HEK293 (cell line): Measurements from ENCODE around the gene MT1B.
A peak's percentile ranks its signal among the peaks of the same experiment; 100 is the strongest.

Experiments used
- CTCF ChIP-seq: fragments of 450-650 bp; formaldehyde crosslinking; IDR thresholded peaks from 2 replicates; pipeline ENCODE4 v1.5.1; 2016; ENCODE audit warnings: missing biosample characterization, missing genetic modification characterization
- ELK4 ChIP-seq: IDR thresholded peaks from 2 replicates; pipeline ENCODE4 v1.6.1; 2011; ENCODE audit warnings: mild to moderate bottlenecking, low read depth, low read length, borderline replicate concordance
- FEZF1 ChIP-seq: fragments of 450-650 bp; formaldehyde crosslinking; IDR thresholded peaks from 2 replicates; pipeline ENCODE4 v1.5.1; 2016; ENCODE audit warnings: missing biosample characterization, missing genetic modification characterization
- GLI4 ChIP-seq: fragments of 450-650 bp; formaldehyde crosslinking; IDR thresholded peaks from 2 replicates; pipeline ENCODE4 v1.5.1; 2016; ENCODE audit warnings: missing biosample characterization, missing genetic modification characterization
- HIC1 ChIP-seq: fragments of 450-650 bp; formaldehyde crosslinking; IDR thresholded peaks from 2 replicates; pipeline ENCODE4 v1.5.1; 2016; ENCODE audit warnings: missing biosample characterization, missing genetic modification characterization
- KLF7 ChIP-seq: fragments of 450-650 bp; formaldehyde crosslinking; IDR thresholded peaks from 2 replicates; pipeline ENCODE4 v1.5.1; 2016; ENCODE audit warnings: missing biosample characterization, missing genetic modification characterization, borderline replicate concordance
- KLF9 ChIP-seq: fragments of 450-650 bp; formaldehyde crosslinking; IDR thresholded peaks from 2 replicates; pipeline ENCODE4 v1.5.1; 2016; ENCODE audit warnings: missing biosample characterization, missing genetic modification characterization, low read depth
- REPIN1 ChIP-seq: fragments of 450-650 bp; formaldehyde crosslinking; IDR thresholded peaks from 2 replicates; pipeline ENCODE4 v1.5.1; 2017; ENCODE audit warnings: missing biosample characterization, missing genetic modification characterization, low read depth
- SCRT2 ChIP-seq: fragments of 450-650 bp; formaldehyde crosslinking; IDR thresholded peaks from 2 replicates; pipeline ENCODE4 v1.5.1; 2016; ENCODE audit warnings: missing biosample characterization, missing genetic modification characterization
- TCF7L2 ChIP-seq: IDR thresholded peaks from 2 replicates; pipeline ENCODE4 v1.6.1; 2011; ENCODE audit warnings: low read depth, mild to moderate bottlenecking, inconsistent platforms, low read length, moderate library complexity, borderline replicate concordance
- ZBTB20 ChIP-seq: fragments of 450-650 bp; formaldehyde crosslinking; IDR thresholded peaks from 2 replicates; pipeline ENCODE4 v1.5.1; 2016; ENCODE audit warnings: missing biosample characterization, missing genetic modification characterization
- ZBTB26 ChIP-seq: fragments of 450-650 bp; formaldehyde crosslinking; optimal IDR thresholded peaks from 2 replicates; pipeline ENCODE3; 2016; ENCODE audit warnings: missing biosample characterization, mild to moderate bottlenecking, missing genetic modification characterization
- ZNF23 ChIP-seq: fragments of 450-650 bp; formaldehyde crosslinking; IDR thresholded peaks from 2 replicates; pipeline ENCODE4 v1.5.1; 2016; ENCODE audit warnings: missing biosample characterization, missing genetic modification characterization, borderline replicate concordance
- ZNF24 ChIP-seq: fragments of 450-650 bp; formaldehyde crosslinking; IDR thresholded peaks from 2 replicates; pipeline ENCODE4 v1.5.1; 2016; ENCODE audit warnings: missing biosample characterization, missing genetic modification characterization
- ZNF362 ChIP-seq: fragments of 450-650 bp; formaldehyde crosslinking; IDR thresholded peaks from 2 replicates; pipeline ENCODE4 v1.5.1; 2016; ENCODE audit warnings: missing biosample characterization, missing genetic modification characterization
- ZNF366 ChIP-seq: fragments of 450-650 bp; formaldehyde crosslinking; conservative IDR thresholded peaks from 2 replicates; pipeline ENCODE4 v1.5.1; 2016; ENCODE audit warnings: missing biosample characterization, missing genetic modification characterization
- ZNF433 ChIP-seq: fragments of 450-650 bp; formaldehyde crosslinking; IDR thresholded peaks from 2 replicates; pipeline ENCODE4 v1.5.1; 2016; ENCODE audit warnings: missing biosample characterization, missing genetic modification characterization, low read depth
- ZNF544 ChIP-seq: fragments of 450-650 bp; formaldehyde crosslinking; IDR thresholded peaks from 2 replicates; pipeline ENCODE4 v1.5.0; 2017; ENCODE audit warnings: missing biosample characterization, missing genetic modification characterization
- ZNF600 ChIP-seq: fragments of 450-650 bp; formaldehyde crosslinking; IDR thresholded peaks from 2 replicates; pipeline ENCODE4 v1.5.1; 2016; ENCODE audit warnings: missing biosample characterization, missing genetic modification characterization
- TF ChIP-seq, protein P1 (sequence below): fragments of 450-650 bp; formaldehyde crosslinking; IDR thresholded peaks from 2 replicates; pipeline ENCODE4 v1.5.1; 2017; ENCODE audit warnings: missing biosample characterization, missing genetic modification characterization
- TF ChIP-seq, protein P2 (sequence below): fragments of 450-650 bp; formaldehyde crosslinking; IDR thresholded peaks from 2 replicates; pipeline ENCODE4; 2016; ENCODE audit warnings: missing biosample characterization, missing genetic modification characterization
- TF ChIP-seq, protein P3 (sequence below): fragments of 450-650 bp; formaldehyde crosslinking; IDR thresholded peaks from 2 replicates; pipeline ENCODE4 v1.5.1; 2016; ENCODE audit warnings: missing biosample characterization, missing genetic modification characterization
- TF ChIP-seq, protein P4 (sequence below): fragments of 450-650 bp; formaldehyde crosslinking; IDR thresholded peaks from 2 replicates; pipeline ENCODE4 v1.5.1; 2016; ENCODE audit warnings: missing biosample characterization, missing genetic modification characterization

Gene MT1B

GRCh38 chr16:56610017-56610608 is 41.6 kb upstream of the MT1B start (continued):
- TF ChIP-seq HIC1 (tag by site-specific recombination) (no peak), ZNF600 (tag by site-specific recombination) (peak; percentile 66), CTCF (tag by site-specific recombination) (peak; percentile 59), ZNF544 (tag by site-specific recombination) (no peak), ZNF433 (no peak), ZNF24 (tag by site-specific recombination) (no peak), FEZF1 (tag by site-specific recombination) (peak; percentile 72), ZNF23 (tag by site-specific recombination) (no peak), TCF7L2 (no peak), ELK4 (no peak), ZBTB20 (peak; percentile 85), ZNF366 (no peak), ZNF362 (tag by site-specific recombination) (no peak), GLI4 (tag by site-specific recombination) (no peak), KLF9 (tag by site-specific recombination) (peak; percentile 51; the same call in 1 of the 2 replicates), SCRT2 (no peak), ZBTB26 (tag by site-specific recombination) (no peak), KLF7 (tag by site-specific recombination) (no peak), REPIN1 (tag by site-specific recombination) (no peak)
- TF ChIP-seq, protein P1, sequence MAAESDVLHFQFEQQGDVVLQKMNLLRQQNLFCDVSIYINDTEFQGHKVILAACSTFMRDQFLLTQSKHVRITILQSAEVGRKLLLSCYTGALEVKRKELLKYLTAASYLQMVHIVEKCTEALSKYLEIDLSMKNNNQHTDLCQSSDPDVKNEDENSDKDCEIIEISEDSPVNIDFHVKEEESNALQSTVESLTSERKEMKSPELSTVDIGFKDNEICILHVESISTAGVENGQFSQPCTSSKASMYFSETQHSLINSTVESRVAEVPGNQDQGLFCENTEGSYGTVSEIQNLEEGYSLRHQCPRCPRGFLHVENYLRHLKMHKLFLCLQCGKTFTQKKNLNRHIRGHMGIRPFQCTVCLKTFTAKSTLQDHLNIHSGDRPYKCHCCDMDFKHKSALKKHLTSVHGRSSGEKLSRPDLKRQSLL (tag by site-specific recombination), result no peak
- TF ChIP-seq, protein P2, sequence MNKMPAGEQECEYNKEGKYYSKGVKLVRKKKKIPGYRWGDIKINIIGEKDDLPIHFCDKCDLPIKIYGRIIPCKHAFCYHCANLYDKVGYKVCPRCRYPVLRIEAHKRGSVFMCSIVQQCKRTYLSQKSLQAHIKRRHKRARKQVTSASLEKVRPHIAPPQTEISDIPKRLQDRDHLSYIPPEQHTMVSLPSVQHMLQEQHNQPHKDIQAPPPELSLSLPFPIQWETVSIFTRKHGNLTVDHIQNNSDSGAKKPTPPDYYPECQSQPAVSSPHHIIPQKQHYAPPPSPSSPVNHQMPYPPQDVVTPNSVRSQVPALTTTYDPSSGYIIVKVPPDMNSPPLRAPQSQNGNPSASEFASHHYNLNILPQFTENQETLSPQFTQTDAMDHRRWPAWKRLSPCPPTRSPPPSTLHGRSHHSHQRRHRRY, result no peak
- TF ChIP-seq, protein P3, sequence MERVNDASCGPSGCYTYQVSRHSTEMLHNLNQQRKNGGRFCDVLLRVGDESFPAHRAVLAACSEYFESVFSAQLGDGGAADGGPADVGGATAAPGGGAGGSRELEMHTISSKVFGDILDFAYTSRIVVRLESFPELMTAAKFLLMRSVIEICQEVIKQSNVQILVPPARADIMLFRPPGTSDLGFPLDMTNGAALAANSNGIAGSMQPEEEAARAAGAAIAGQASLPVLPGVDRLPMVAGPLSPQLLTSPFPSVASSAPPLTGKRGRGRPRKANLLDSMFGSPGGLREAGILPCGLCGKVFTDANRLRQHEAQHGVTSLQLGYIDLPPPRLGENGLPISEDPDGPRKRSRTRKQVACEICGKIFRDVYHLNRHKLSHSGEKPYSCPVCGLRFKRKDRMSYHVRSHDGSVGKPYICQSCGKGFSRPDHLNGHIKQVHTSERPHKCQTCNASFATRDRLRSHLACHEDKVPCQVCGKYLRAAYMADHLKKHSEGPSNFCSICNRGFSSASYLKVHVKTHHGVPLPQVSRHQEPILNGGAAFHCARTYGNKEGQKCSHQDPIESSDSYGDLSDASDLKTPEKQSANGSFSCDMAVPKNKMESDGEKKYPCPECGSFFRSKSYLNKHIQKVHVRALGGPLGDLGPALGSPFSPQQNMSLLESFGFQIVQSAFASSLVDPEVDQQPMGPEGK (tag by site-specific recombination), result peak; percentile 21; the same call in 1 of the 2 replicates
- TF ChIP-seq, protein P4, sequence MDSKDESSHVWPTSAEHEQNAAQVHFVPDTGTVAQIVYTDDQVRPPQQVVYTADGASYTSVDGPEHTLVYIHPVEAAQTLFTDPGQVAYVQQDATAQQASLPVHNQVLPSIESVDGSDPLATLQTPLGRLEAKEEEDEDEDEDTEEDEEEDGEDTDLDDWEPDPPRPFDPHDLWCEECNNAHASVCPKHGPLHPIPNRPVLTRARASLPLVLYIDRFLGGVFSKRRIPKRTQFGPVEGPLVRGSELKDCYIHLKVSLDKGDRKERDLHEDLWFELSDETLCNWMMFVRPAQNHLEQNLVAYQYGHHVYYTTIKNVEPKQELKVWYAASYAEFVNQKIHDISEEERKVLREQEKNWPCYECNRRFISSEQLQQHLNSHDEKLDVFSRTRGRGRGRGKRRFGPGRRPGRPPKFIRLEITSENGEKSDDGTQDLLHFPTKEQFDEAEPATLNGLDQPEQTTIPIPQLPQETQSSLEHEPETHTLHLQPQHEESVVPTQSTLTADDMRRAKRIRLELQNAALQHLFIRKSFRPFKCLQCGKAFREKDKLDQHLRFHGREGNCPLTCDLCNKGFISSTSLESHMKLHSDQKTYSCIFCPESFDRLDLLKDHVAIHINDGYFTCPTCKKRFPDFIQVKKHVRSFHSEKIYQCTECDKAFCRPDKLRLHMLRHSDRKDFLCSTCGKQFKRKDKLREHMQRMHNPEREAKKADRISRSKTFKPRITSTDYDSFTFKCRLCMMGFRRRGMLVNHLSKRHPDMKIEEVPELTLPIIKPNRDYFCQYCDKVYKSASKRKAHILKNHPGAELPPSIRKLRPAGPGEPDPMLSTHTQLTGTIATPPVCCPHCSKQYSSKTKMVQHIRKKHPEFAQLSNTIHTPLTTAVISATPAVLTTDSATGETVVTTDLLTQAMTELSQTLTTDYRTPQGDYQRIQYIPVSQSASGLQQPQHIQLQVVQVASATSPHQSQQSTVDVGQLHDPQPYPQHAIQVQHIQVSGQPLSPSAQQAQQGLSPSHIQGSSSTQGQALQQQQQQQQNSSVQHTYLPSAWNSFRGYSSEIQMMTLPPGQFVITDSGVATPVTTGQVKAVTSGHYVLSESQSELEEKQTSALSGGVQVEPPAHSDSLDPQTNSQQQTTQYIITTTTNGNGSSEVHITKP (tag by site-specific recombination), result peak; percentile 28; the same call in 1 of the 2 replicates
